GM12891 (cell line): ENCODE results near the gene WNT3.

ENCODE experiments used
- DNase-seq: peaks from one replicate; pipeline ENCODE4 v3.0.0; 2011; ENCODE audit warnings: low spot score; ENCODE audit not compliant: insufficient read length
- FAIRE-seq: peaks from 2 replicates; lab custom pipeline; 2011; peaks lifted over from hg19 to GRCh38; lab: Jason Lieb, UNC
- PAX5 ChIP-seq: IDR thresholded peaks from 2 replicates; pipeline ENCODE4 v1.6.1; 2011; ENCODE audit warnings: low read length, moderate library complexity, mild to moderate bottlenecking; ENCODE audit not compliant: insufficient read depth, severe bottlenecking
- POLR2A ChIP-seq: IDR thresholded peaks from 2 replicates; pipeline ENCODE4 v1.6.1; 2011; ENCODE audit warnings: low read depth, low read length, control low read depth
- POLR2AphosphoS5 ChIP-seq: IDR thresholded peaks from 2 replicates; pipeline ENCODE4 v1.6.1; 2011; ENCODE audit warnings: low read depth, low read length, control low read depth
- POU2F2 ChIP-seq: IDR thresholded peaks from 2 replicates; pipeline ENCODE4 v1.6.1; 2011; ENCODE audit warnings: low read depth, mild to moderate bottlenecking, control low read depth, low read length, moderate library complexity
- SPI1 ChIP-seq: IDR thresholded peaks from 2 replicates; pipeline ENCODE4 v1.6.1; 2011; ENCODE audit warnings: low read depth, low read length, control low read depth
- TAF1 ChIP-seq: IDR thresholded peaks from 2 replicates; pipeline ENCODE4 v1.6.1; 2011; ENCODE audit warnings: low read depth, low read length, control low read depth

The WNT3 gene

GRCh38 chr17:46821482-46822387, 3.2 kb upstream of the WNT3 start:
- DNase-seq (no peak), FAIRE-seq (no peak)
- no peak for TF ChIP-seq POLR2A
- no peak for TF ChIP-seq SPI1
- no peak for TF ChIP-seq TAF1
- TF ChIP-seq POLR2AphosphoS5: no peak
- no peak for TF ChIP-seq POU2F2
- no peak for TF ChIP-seq PAX5

GRCh38 chr17:46820592-46821450, 2.3 kb upstream of the WNT3 start:
- FAIRE-seq (no peak), DNase-seq (no peak)
- no peak for TF ChIP-seq SPI1
- TF ChIP-seq POU2F2: no peak
- TF ChIP-seq PAX5: no peak
- TF ChIP-seq POLR2AphosphoS5: no peak
- TF ChIP-seq TAF1: no peak
- TF ChIP-seq POLR2A: no peak

GRCh38 chr17:46819906-46820351, 1.4 kb upstream of the WNT3 start:
- no peak for TF ChIP-seq POLR2AphosphoS5
- TF ChIP-seq SPI1: no peak
- no peak for TF ChIP-seq PAX5
- TF ChIP-seq TAF1: no peak
- no peak for TF ChIP-seq POLR2A
- no peak for TF ChIP-seq POU2F2
- FAIRE-seq: no peak

GRCh38 chr17:46818929-46819859, 702 bp upstream of the WNT3 start:
- FAIRE-seq (no peak), DNase-seq (peak; percentile 65)
- TF ChIP-seq POU2F2: no peak
- TF ChIP-seq SPI1: no peak
- TF ChIP-seq POLR2A: no peak
- TF ChIP-seq POLR2AphosphoS5: no peak
- no peak for TF ChIP-seq PAX5

More at GRCh38 chr17:46819906-46820351, 1.4 kb upstream of the WNT3 start:
- no peak for DNase-seq

GRCh38 chr17:46817901-46818209, 637 bp downstream of the WNT3 start:
- TF ChIP-seq PAX5: no peak
- no peak for TF ChIP-seq TAF1
- TF ChIP-seq SPI1: no peak
- no peak for TF ChIP-seq POLR2A
- no peak for TF ChIP-seq POLR2AphosphoS5
- no peak for TF ChIP-seq POU2F2
- no peak for FAIRE-seq
- DNase-seq: no peak

- DNase-seq (no peak), FAIRE-seq (no peak)
- no peak for TF ChIP-seq POU2F2
- no peak for TF ChIP-seq SPI1
- no peak for TF ChIP-seq PAX5
- no peak for TF ChIP-seq TAF1
Observed at GRCh38 chr17:46817151-46817900, 1.2 kb downstream of the WNT3 start.

GRCh38 chr17:46815474-46816353, 2.8 kb downstream of the WNT3 start:
- FAIRE-seq (peak; percentile 5), DNase-seq (no peak)
- TF ChIP-seq POU2F2 (no peak), TAF1 (no peak), POLR2A (no peak), PAX5 (no peak), POLR2AphosphoS5 (no peak), SPI1 (no peak)
